Lower leg skin (tissue), 4 donors: ENCODE results near the gene CHN2. TPM values are rescaled to one million over a fixed set of nuclear protein-coding genes. Genes with fewer than 3 reads are reported as not detected.

ENCODE experiments used
- DNase-seq, 2 donors: peaks; one replicate each; pipeline ENCODE4 v3.0.0-alpha.2; 2019; ENCODE audit warnings: low spot score in 2 of 2
- H3K4me3 ChIP-seq: fragments of 200-600 bp; sonication (generic); 2 replicates; pipeline ENCODE4 v1.5.1; 2017; ENCODE audit warnings: mild to moderate bottlenecking, low read depth; ENCODE audit not compliant: poor library complexity, severe bottlenecking
- CTCF ChIP-seq, 3 donors: fragments of 450-650 bp; IDR thresholded peaks; one replicate each; pipeline ENCODE4 v1.5.1; 2016; ENCODE audit warnings: antibody characterized with exemption in 3 of 3, mild to moderate bottlenecking in 3 of 3, moderate library complexity in 2 of 3
- POLR2A ChIP-seq, 2 donors: fragments of 450-650 bp; IDR thresholded peaks; one replicate each; pipeline ENCODE4 v1.6.1; 2016 to 2017; ENCODE audit warnings: antibody characterized with exemption in 2 of 2, mild to moderate bottlenecking in 1 of 2, moderate library complexity in 1 of 2
- WGBS, 2 donors: methylation state at CpG; one replicate each; pipeline ENCODE4 v1.1.5; 2018; 5-methylcytosine and 5-hydroxymethylcytosine counted together
- intact Hi-C: fragments of 100-400 bp; cut with DNase I; formaldehyde crosslinking; loops from one replicate; pipeline ENCODE4 v1.15.0; 2023; ENCODE audit warnings: low total_unique reads
- total RNA-seq, 4 donors: library from RNA; depleted of rRNA; stranded (reverse); fragments of >200 nt; gene quantifications; one replicate each; pipeline ENCODE4 v1.1.0, GENCODE V29; 2016

CHN2 gene
- total RNA-seq, 4 donors from 2014 or later = 1.0 to 3.8 (median 2.0) TPM

GRCh38 chr7:29485339-29486190 is 291.0 kb downstream of the CHN2 start:
- 55 to 59% methylated on average over 11 of the region's 11 CpGs for WGBS, 2 donors
- no peak for DNase-seq
- TF ChIP-seq POLR2A (IDR thresholded peaks at IDR 0.05) = no peak
- TF ChIP-seq CTCF (IDR thresholded peaks at IDR 0.05) = no peak
- intact Hi-C loops = no loop called here
- H3K4me3 ChIP-seq = no peak overlapping the region

GRCh38 chr7:29486191-29486700 is 291.7 kb downstream of the CHN2 start:
- no peak overlapping the region for H3K4me3 ChIP-seq
- DNase-seq = no peak
- intact Hi-C loops = no loop called here
- TF ChIP-seq CTCF (IDR thresholded peaks at IDR 0.05) (no peak), POLR2A (IDR thresholded peaks at IDR 0.05) (no peak)
- WGBS, 2 donors = 93 to 94% methylated on average over 13 of the region's 13 CpGs

GRCh38 chr7:29487424-29487823 is 292.8 kb downstream of the CHN2 start:
- H3K4me3 ChIP-seq = no peak overlapping the region
- intact Hi-C loops = no loop called here
- TF ChIP-seq POLR2A (IDR thresholded peaks at IDR 0.05) (no peak), CTCF (IDR thresholded peaks at IDR 0.05) (no peak)
- DNase-seq = no peak
- WGBS, 2 donors = 19 to 33% methylated on average over 2 of the region's 2 CpGs

DNA sequence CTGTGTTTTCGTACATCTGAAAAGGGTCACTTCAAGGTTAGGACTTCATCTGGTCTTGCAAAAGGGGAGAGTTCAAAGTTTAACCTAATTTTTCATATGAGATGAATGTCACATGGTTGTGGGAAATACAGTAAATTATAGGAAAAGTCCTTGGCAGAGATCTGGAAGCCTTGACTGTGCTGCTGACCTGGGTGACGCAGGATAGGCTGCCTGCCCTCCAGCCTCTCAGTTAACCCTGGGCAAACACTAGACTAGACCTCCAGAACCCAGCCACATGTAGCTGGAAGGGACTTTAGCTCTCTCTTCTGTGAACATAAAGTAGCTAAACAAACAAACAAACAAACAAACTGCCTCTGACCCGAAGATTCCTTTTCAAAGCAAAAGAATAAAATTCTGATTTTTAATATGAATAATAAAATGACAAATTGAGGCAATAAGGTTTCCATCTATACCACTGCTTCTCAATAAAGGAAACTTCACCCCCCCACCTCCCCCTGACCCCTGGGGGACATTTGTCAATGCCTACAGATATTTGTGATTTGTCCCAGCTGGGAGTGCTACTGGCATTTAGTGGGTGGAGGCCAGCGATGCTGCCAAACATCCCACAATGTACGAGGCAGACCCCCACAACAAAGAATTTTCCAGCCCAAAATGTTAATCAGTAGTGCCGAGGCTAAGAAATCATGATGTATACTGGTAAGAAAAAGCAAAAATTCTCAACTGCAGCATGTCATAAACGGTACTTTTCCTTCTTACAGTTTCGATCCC is 293.8 kb downstream of the CHN2 start:
- no peak for DNase-seq
- WGBS, 2 donors = 61 to 71% methylated on average over 8 of the region's 8 CpGs
- H3K4me3 ChIP-seq = no peak overlapping the region
- intact Hi-C loops = no loop called here
- TF ChIP-seq CTCF (IDR thresholded peaks at IDR 0.05) (no peak), POLR2A (IDR thresholded peaks at IDR 0.05) (no peak)

DNA sequence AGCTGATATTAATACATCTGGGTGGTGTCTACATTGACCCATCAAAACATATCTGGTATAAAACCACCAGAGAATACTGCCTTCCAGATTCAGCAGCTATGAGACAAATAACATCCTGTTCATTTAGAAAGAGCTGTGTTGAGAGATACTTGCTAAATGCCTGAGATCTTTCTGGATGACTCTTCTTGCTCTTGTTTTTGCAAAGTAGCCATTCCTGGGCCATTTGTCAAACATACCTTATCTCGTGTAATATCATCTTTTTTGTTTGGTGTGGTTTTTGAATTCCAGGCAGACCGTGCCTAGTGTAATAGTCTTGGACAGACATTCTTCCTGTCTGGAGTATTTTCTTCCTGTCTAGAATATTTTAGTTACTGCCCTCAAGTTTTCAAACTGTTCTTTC is 294.4 kb downstream of the CHN2 start:
- H3K4me3 ChIP-seq = no peak overlapping the region
- no peak for DNase-seq
- WGBS, 2 donors = 12 to 17% methylated on average over 2 of the region's 2 CpGs
- intact Hi-C loops = no loop called here
- TF ChIP-seq POLR2A (IDR thresholded peaks at IDR 0.05) = no peak
- TF ChIP-seq CTCF (IDR thresholded peaks at IDR 0.05) = no peak
